Lower leg skin (tissue), 3 donors: Measurements from ENCODE around the gene LTBP3.

Experiments
- POLR2A ChIP-seq, 2 donors: fragments of 450-650 bp; IDR thresholded peaks; one replicate each; pipeline ENCODE4 v1.6.1; 2016 to 2017; ENCODE audit warnings: antibody characterized with exemption in 2 of 2, mild to moderate bottlenecking in 1 of 2, moderate library complexity in 1 of 2
- TF ChIP-seq, protein P1 (sequence below), 3 donors: fragments of 450-650 bp; IDR thresholded peaks; one replicate each; pipeline ENCODE4 v1.5.1; 2016; ENCODE audit warnings: antibody characterized with exemption in 3 of 3, mild to moderate bottlenecking in 3 of 3, moderate library complexity in 2 of 3

DNA sequence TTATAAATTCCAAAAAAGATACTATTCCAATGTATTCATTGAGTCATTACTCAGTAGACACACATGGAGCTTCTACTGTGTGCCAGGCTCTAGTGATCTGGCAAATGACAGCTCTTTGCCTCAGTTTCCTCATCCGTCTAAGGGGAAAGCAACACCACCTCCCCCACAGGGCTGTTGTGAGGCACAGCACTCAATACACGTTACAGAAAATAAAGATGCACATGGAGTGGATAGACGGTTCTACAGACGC, 65.8 kb downstream of the LTBP3 start:
- TF ChIP-seq, protein P1, sequence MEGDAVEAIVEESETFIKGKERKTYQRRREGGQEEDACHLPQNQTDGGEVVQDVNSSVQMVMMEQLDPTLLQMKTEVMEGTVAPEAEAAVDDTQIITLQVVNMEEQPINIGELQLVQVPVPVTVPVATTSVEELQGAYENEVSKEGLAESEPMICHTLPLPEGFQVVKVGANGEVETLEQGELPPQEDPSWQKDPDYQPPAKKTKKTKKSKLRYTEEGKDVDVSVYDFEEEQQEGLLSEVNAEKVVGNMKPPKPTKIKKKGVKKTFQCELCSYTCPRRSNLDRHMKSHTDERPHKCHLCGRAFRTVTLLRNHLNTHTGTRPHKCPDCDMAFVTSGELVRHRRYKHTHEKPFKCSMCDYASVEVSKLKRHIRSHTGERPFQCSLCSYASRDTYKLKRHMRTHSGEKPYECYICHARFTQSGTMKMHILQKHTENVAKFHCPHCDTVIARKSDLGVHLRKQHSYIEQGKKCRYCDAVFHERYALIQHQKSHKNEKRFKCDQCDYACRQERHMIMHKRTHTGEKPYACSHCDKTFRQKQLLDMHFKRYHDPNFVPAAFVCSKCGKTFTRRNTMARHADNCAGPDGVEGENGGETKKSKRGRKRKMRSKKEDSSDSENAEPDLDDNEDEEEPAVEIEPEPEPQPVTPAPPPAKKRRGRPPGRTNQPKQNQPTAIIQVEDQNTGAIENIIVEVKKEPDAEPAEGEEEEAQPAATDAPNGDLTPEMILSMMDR (IDR thresholded peaks at IDR 0.05): no peak
- TF ChIP-seq POLR2A (IDR thresholded peaks at IDR 0.05): no peak
